Measurements from ENCODE around the gene SORCS2. TPM values are rescaled to one million over a fixed set of nuclear protein-coding genes. Genes with fewer than 3 reads are reported as not detected.
"Not testable (repeated sequence)": the region's sequence is repeated elsewhere in the genome, so short reads cannot be mapped to it uniquely, and the experiment has no call there.

Gene SORCS2
- total RNA-seq, 2 donors from 2014 or later: not detected

GRCh38 chr4:7154351-7154981, 37.9 kb upstream of the SORCS2 start:
- no peaks in the 10 kb centered on the region for H3K9me3 ChIP-seq (ENCODE audit: control insufficient read depth, low read length, poor library complexity, severe bottlenecking)
- Mint-ChIP-seq H3K4me1 (peaks cover 5% of the 10 kb centered on the region), H3K4me3 (no peak overlapping the region), H3K27ac (no peak overlapping the region), H3K27me3 (peaks cover 78% of the 10 kb centered on the region), H3K36me3 (ENCODE audit: low read depth) (peaks cover 5% of the 10 kb centered on the region)
- ATAC-seq (no peak), DNase-seq (no peak)

- Mint-ChIP-seq H3K4me3 (no peak overlapping the region), H3K36me3 (ENCODE audit: low read depth) (peaks cover 5% of the 10 kb centered on the region), H3K4me1 (peaks cover 6% of the 10 kb centered on the region), H3K27me3 (peaks cover 78% of the 10 kb centered on the region), H3K27ac (no peak overlapping the region)
- DNase-seq: no peak
- no peak for ATAC-seq
- H3K9me3 ChIP-seq (ENCODE audit: control insufficient read depth, low read length, poor library complexity, severe bottlenecking): no peaks in the 10 kb centered on the region
Measured at GRCh38 chr4:7155590-7156071, 36.7 kb upstream of the SORCS2 start.

- Mint-ChIP-seq H3K27me3 (peaks cover 78% of the 10 kb centered on the region), H3K4me3 (no peak overlapping the region), H3K27ac (no peak overlapping the region), H3K36me3 (ENCODE audit: low read depth) (peaks cover 5% of the 10 kb centered on the region), H3K4me1 (peaks cover 8% of the 10 kb centered on the region)
- DNase-seq (no peak), ATAC-seq (no peak)
- H3K9me3 ChIP-seq (ENCODE audit: control insufficient read depth, low read length, poor library complexity, severe bottlenecking): no peaks in the 10 kb centered on the region
Measured at GRCh38 chr4:7156328-7156727, 36.0 kb upstream of the SORCS2 start.

- H3K27ac Mint-ChIP-seq: no peak overlapping the region
- peaks cover 8% of the 10 kb centered on the region for H3K4me1 Mint-ChIP-seq
- no peaks in the 10 kb centered on the region for H3K9me3 ChIP-seq (ENCODE audit: control insufficient read depth, low read length, poor library complexity, severe bottlenecking)
- H3K27me3 Mint-ChIP-seq: peaks cover 81% of the 10 kb centered on the region
- ATAC-seq (no peak), DNase-seq (no peak)
- no peak overlapping the region for H3K4me3 Mint-ChIP-seq
- H3K36me3 Mint-ChIP-seq (ENCODE audit: low read depth): peaks cover 5% of the 10 kb centered on the region
Measured at GRCh38 chr4:7156761-7157488, 35.4 kb upstream of the SORCS2 start.

- H3K27ac Mint-ChIP-seq: no peak overlapping the region
- DNase-seq (no peak), ATAC-seq (no peak)
- no peak overlapping the region for H3K4me3 Mint-ChIP-seq
- peaks cover 8% of the 10 kb centered on the region for H3K4me1 Mint-ChIP-seq
- H3K9me3 ChIP-seq (ENCODE audit: control insufficient read depth, low read length, poor library complexity, severe bottlenecking): no peaks in the 10 kb centered on the region
- peaks cover 80% of the 10 kb centered on the region for H3K27me3 Mint-ChIP-seq
- peaks cover 5% of the 10 kb centered on the region for H3K36me3 Mint-ChIP-seq (ENCODE audit: low read depth)
Measured at GRCh38 chr4:7157666-7158065, 34.7 kb upstream of the SORCS2 start.

- H3K27ac Mint-ChIP-seq: no peak overlapping the region
- H3K27me3 Mint-ChIP-seq: peaks cover 80% of the 10 kb centered on the region
- no peak for ATAC-seq
Measured at GRCh38 chr4:7158081-7158750, 34.1 kb upstream of the SORCS2 start.

GRCh38 chr4:7158991-7159390, 33.3 kb upstream of the SORCS2 start:
- H3K4me1 Mint-ChIP-seq: peaks cover 8% of the 10 kb centered on the region
- DNase-seq (no peak), ATAC-seq (no peak)
- no peak overlapping the region for H3K4me3 Mint-ChIP-seq
- H3K36me3 Mint-ChIP-seq (ENCODE audit: low read depth): peaks cover 2% of the 10 kb centered on the region
- no peaks in the 10 kb centered on the region for H3K9me3 ChIP-seq (ENCODE audit: control insufficient read depth, low read length, poor library complexity, severe bottlenecking)
- no peak overlapping the region for H3K27ac Mint-ChIP-seq
- peaks cover 79% of the 10 kb centered on the region for H3K27me3 Mint-ChIP-seq

More at GRCh38 chr4:7158081-7158750, 34.1 kb upstream of the SORCS2 start:
- no peak overlapping the region for H3K4me3 Mint-ChIP-seq
- H3K36me3 Mint-ChIP-seq (ENCODE audit: low read depth): peaks cover 2% of the 10 kb centered on the region
- H3K4me1 Mint-ChIP-seq: peaks cover 8% of the 10 kb centered on the region
- H3K9me3 ChIP-seq (ENCODE audit: control insufficient read depth, low read length, poor library complexity, severe bottlenecking): no peaks in the 10 kb centered on the region
- no peak for DNase-seq

- ATAC-seq (no peak), DNase-seq (no peak)
- Mint-ChIP-seq H3K4me1 (peaks cover 8% of the 10 kb centered on the region), H3K27me3 (peaks cover 70% of the 10 kb centered on the region), H3K36me3 (ENCODE audit: low read depth) (peaks cover 2% of the 10 kb centered on the region), H3K27ac (no peak overlapping the region), H3K4me3 (no peak overlapping the region)
- H3K9me3 ChIP-seq (ENCODE audit: control insufficient read depth, low read length, poor library complexity, severe bottlenecking): no peaks in the 10 kb centered on the region
Measured at GRCh38 chr4:7159923-7160322, 32.4 kb upstream of the SORCS2 start.

GRCh38 chr4:7160439-7160838, 31.9 kb upstream of the SORCS2 start:
- Mint-ChIP-seq H3K4me1 (peaks cover 6% of the 10 kb centered on the region), H3K36me3 (ENCODE audit: low read depth) (peaks cover 2% of the 10 kb centered on the region), H3K27ac (no peak overlapping the region), H3K27me3 (peaks cover 65% of the 10 kb centered on the region), H3K4me3 (no peak overlapping the region)
- no peaks in the 10 kb centered on the region for H3K9me3 ChIP-seq (ENCODE audit: control insufficient read depth, low read length, poor library complexity, severe bottlenecking)
- ATAC-seq (no peak), DNase-seq (no peak)

- H3K9me3 ChIP-seq (ENCODE audit: control insufficient read depth, low read length, poor library complexity, severe bottlenecking): no peaks in the 10 kb centered on the region
- peaks cover 2% of the 10 kb centered on the region for H3K36me3 Mint-ChIP-seq (ENCODE audit: low read depth)
- H3K4me3 Mint-ChIP-seq: no peak overlapping the region
- ATAC-seq (no peak), DNase-seq (no peak)
- H3K4me1 Mint-ChIP-seq: peaks cover 5% of the 10 kb centered on the region
- peaks cover 64% of the 10 kb centered on the region for H3K27me3 Mint-ChIP-seq
- no peak overlapping the region for H3K27ac Mint-ChIP-seq
Measured at GRCh38 chr4:7160951-7161440, 31.3 kb upstream of the SORCS2 start.

- DNase-seq: no peak
- ATAC-seq: no peak
Measured at GRCh38 chr4:7161721-7162214, 30.6 kb upstream of the SORCS2 start.

GRCh38 chr4:7165056-7165873, 27.1 kb upstream of the SORCS2 start:
- not testable (repeated sequence) for ATAC-seq; H3K4me1 Mint-ChIP-seq; H3K9me3 ChIP-seq (ENCODE audit: control insufficient read depth, low read length, poor library complexity, severe bottlenecking); H3K4me3 Mint-ChIP-seq; DNase-seq; H3K27ac Mint-ChIP-seq; H3K36me3 Mint-ChIP-seq (ENCODE audit: low read depth)
- H3K27me3 Mint-ChIP-seq: peaks cover 40% of the 10 kb centered on the region

More at GRCh38 chr4:7161721-7162214, 30.6 kb upstream of the SORCS2 start:
- H3K27ac Mint-ChIP-seq: no peak overlapping the region
- H3K27me3 Mint-ChIP-seq: peaks cover 56% of the 10 kb centered on the region
- H3K4me3 Mint-ChIP-seq: no peak overlapping the region
- no peaks in the 10 kb centered on the region for H3K36me3 Mint-ChIP-seq (ENCODE audit: low read depth)
- H3K9me3 ChIP-seq (ENCODE audit: control insufficient read depth, low read length, poor library complexity, severe bottlenecking): no peaks in the 10 kb centered on the region
- H3K4me1 Mint-ChIP-seq: peaks cover 5% of the 10 kb centered on the region

Measured in T-helper 17 cell (primary cell).